HL-60 (cell line): Measurements from ENCODE around the gene ATP11A.

Experiments used
- DNase-seq, 2 experiments: peaks; one replicate each; pipeline ENCODE4 v3.0.0-alpha.2; 2010 to 2020; ENCODE audit warnings: low read depth in 1 of 2, low spot score in 1 of 2
- H3K27ac ChIP-seq: fragments of 250-450 bp; sonication (Bioruptor Pico); replicated peaks from 2 replicates; pipeline ENCODE4 v1.5.1; 2020; ENCODE audit warnings: mild to moderate bottlenecking, moderate library complexity
- H3K27me3 ChIP-seq: fragments of 250-450 bp; sonication (Bioruptor Pico); 2 replicates; pipeline ENCODE4 v1.5.1; 2021; ENCODE audit warnings: mild to moderate bottlenecking, moderate library complexity; ENCODE audit not compliant: insufficient read depth, poor library complexity, severe bottlenecking
- H3K4me3 ChIP-seq: replicated peaks from 2 replicates; pipeline ENCODE4 v1.5.1; 2011; ENCODE audit warnings: mild to moderate bottlenecking, control low read depth, low read length; ENCODE audit not compliant: insufficient read depth
- GABPA ChIP-seq: IDR thresholded peaks from 2 replicates; pipeline ENCODE4 v1.6.1; 2012; ENCODE audit warnings: low read depth
- POLR2AphosphoS5 ChIP-seq: IDR thresholded peaks from 2 replicates; pipeline ENCODE4 v1.6.1; 2012; ENCODE audit warnings: low read depth
- SPI1 ChIP-seq: IDR thresholded peaks from 2 replicates; pipeline ENCODE4 v1.6.1; 2012; ENCODE audit warnings: low read depth, mild to moderate bottlenecking, borderline replicate concordance
- TF ChIP-seq, protein P1 (sequence below): IDR thresholded peaks from 2 replicates; pipeline ENCODE4 v1.6.1; 2012; ENCODE audit warnings: low read depth; ENCODE audit not compliant: insufficient replicate concordance
- TF ChIP-seq, protein P2 (sequence below): IDR thresholded peaks from one replicate; pipeline ENCODE4 v1.5.1; 2011; ENCODE audit warnings: low read length, control low read depth, inconsistent platforms; ENCODE audit not compliant: insufficient read depth

The ATP11A gene

DNA sequence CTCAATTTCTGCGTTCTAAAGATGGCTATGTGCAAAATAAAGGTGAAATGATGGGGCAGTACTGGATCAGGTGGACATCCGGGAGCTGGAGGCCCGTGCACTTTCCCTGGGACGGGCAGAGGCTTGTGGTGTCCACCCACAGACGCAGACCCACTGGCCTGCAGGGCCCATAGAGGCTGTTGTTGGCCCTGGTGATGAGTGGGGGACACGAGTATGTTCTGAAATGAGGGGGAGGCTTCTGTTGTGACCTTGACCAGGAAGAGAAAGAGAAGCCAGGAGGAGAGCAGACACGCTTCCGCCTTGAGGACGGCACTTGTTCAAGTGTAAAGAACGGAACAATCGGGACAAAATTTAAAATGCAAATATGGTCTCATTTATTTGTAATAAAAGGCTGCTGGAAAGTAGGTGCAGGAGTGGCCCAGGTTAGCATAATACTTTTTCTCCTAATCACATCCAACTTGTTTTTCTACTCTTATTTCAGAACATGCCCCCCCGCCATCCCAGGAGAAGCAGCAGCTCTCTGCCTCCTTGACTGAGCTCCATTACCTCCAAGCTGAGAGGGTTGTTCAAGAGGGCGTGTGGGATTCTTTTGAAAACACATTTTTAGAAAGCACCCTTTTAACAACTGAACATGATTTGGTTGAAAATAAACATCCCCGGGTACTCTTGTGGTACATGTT is 27.1 kb downstream of the ATP11A start:
- TF ChIP-seq SPI1 (no peak), GABPA (no peak), POLR2AphosphoS5 (no peak)
- TF ChIP-seq, protein P1, sequence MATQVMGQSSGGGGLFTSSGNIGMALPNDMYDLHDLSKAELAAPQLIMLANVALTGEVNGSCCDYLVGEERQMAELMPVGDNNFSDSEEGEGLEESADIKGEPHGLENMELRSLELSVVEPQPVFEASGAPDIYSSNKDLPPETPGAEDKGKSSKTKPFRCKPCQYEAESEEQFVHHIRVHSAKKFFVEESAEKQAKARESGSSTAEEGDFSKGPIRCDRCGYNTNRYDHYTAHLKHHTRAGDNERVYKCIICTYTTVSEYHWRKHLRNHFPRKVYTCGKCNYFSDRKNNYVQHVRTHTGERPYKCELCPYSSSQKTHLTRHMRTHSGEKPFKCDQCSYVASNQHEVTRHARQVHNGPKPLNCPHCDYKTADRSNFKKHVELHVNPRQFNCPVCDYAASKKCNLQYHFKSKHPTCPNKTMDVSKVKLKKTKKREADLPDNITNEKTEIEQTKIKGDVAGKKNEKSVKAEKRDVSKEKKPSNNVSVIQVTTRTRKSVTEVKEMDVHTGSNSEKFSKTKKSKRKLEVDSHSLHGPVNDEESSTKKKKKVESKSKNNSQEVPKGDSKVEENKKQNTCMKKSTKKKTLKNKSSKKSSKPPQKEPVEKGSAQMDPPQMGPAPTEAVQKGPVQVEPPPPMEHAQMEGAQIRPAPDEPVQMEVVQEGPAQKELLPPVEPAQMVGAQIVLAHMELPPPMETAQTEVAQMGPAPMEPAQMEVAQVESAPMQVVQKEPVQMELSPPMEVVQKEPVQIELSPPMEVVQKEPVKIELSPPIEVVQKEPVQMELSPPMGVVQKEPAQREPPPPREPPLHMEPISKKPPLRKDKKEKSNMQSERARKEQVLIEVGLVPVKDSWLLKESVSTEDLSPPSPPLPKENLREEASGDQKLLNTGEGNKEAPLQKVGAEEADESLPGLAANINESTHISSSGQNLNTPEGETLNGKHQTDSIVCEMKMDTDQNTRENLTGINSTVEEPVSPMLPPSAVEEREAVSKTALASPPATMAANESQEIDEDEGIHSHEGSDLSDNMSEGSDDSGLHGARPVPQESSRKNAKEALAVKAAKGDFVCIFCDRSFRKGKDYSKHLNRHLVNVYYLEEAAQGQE, result no peak
- TF ChIP-seq, protein P2, sequence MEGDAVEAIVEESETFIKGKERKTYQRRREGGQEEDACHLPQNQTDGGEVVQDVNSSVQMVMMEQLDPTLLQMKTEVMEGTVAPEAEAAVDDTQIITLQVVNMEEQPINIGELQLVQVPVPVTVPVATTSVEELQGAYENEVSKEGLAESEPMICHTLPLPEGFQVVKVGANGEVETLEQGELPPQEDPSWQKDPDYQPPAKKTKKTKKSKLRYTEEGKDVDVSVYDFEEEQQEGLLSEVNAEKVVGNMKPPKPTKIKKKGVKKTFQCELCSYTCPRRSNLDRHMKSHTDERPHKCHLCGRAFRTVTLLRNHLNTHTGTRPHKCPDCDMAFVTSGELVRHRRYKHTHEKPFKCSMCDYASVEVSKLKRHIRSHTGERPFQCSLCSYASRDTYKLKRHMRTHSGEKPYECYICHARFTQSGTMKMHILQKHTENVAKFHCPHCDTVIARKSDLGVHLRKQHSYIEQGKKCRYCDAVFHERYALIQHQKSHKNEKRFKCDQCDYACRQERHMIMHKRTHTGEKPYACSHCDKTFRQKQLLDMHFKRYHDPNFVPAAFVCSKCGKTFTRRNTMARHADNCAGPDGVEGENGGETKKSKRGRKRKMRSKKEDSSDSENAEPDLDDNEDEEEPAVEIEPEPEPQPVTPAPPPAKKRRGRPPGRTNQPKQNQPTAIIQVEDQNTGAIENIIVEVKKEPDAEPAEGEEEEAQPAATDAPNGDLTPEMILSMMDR, result no peak
- H3K4me3 ChIP-seq, result no peak overlapping the region
- no peaks in the 10 kb centered on the region for H3K27me3 ChIP-seq
- no peak for DNase-seq
- no peak overlapping the region for H3K27ac ChIP-seq

DNA sequence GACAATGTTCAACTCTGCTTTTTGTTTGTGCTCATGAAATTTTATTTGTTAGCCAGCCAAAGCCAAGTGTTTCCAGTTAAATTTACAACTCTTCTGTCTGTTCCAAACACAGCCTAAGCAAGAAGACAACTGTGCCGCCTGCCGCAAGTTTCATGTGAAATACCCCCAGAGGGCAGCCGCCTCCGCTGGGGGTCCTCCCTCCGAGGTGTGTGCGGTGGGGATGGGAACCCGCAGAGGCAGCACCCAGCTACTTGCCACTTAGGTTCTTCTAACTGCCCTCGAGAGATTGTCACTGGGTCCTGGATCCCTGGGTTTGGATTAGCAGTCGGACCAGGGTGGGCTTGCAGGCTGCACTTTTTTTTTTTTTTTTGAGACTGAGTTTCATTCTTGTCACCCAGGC is 28.5 kb downstream of the ATP11A start:
- TF ChIP-seq SPI1 (no peak), GABPA (no peak), POLR2AphosphoS5 (no peak)
- TF ChIP-seq, protein P2, result no peak
- TF ChIP-seq, protein P1, result no peak
- Histone ChIP-seq H3K27me3 (no peaks in the 10 kb centered on the region), H3K4me3 (no peak overlapping the region), H3K27ac (no peak overlapping the region)
- DNase-seq, result no peak

DNA sequence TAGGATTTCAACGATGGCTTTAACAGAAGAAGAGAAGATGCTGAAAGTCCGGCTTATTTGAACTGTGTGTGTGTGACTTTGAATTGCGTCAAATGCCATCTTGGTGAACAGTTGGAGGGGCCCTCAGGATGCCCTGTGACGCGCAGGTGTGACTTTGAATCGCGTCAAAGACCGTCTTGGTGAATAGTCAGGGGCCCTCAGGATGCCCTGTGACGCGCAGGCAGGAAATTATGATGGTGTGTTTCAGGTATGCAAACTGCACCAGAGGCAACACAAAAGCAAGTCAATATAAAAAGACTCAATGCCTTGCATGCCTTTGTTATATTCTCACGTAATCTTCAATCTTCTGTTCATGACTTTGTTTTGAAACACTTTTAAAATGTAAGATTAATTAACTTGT is 29.2 kb downstream of the ATP11A start:
- no peaks in the 10 kb centered on the region for H3K27me3 ChIP-seq
- TF ChIP-seq SPI1 (no peak), POLR2AphosphoS5 (no peak), GABPA (no peak)
- TF ChIP-seq, protein P1, result no peak
- TF ChIP-seq, protein P2, result no peak
- no peak overlapping the region for H3K4me3 ChIP-seq
- no peak overlapping the region for H3K27ac ChIP-seq
- DNase-seq, result no peak
